Measurements from ENCODE around the gene SLC37A2. TPM values are rescaled to one million over a fixed set of nuclear protein-coding genes. Genes with fewer than 3 reads are reported as not detected.

Gene SLC37A2
- total RNA-seq, 1 donor from 2014 or later, result 0.07 TPM

DNA sequence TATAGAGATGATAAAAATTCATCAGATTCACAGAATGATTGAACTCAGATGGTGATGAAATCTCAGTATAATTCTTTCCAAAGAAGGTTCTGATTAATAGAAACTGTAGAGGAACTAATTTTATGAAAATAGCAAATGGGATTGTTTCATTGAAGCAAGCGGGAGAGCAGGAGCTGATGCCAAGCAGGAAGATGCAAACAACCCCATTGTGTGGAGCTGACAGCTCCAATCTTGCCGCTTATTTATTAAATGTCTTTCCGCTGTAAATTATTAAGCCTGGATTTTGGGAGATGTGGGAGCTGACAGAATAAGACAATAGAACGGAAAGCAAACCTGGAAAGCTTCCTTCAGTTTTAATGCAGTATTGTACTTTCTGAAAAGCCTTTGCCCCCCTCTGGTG lies 54.3 kb downstream of the SLC37A2 start:
- H3K4me1 Mint-ChIP-seq, result no peaks in the 10 kb centered on the region
- H3K27me3 Mint-ChIP-seq, result peaks cover 36% of the 10 kb centered on the region
- no peaks in the 10 kb centered on the region for H3K9me3 Mint-ChIP-seq
- DNase-seq, result no peak
- H3K36me3 Mint-ChIP-seq (ENCODE audit: low read depth), result no peaks in the 10 kb centered on the region
- intact Hi-C loops (cut with micrococcal nuclease), result no loop called here
- H3K4me3 Mint-ChIP-seq, result no peak overlapping the region
- H3K27ac Mint-ChIP-seq, result no peak overlapping the region

DNA sequence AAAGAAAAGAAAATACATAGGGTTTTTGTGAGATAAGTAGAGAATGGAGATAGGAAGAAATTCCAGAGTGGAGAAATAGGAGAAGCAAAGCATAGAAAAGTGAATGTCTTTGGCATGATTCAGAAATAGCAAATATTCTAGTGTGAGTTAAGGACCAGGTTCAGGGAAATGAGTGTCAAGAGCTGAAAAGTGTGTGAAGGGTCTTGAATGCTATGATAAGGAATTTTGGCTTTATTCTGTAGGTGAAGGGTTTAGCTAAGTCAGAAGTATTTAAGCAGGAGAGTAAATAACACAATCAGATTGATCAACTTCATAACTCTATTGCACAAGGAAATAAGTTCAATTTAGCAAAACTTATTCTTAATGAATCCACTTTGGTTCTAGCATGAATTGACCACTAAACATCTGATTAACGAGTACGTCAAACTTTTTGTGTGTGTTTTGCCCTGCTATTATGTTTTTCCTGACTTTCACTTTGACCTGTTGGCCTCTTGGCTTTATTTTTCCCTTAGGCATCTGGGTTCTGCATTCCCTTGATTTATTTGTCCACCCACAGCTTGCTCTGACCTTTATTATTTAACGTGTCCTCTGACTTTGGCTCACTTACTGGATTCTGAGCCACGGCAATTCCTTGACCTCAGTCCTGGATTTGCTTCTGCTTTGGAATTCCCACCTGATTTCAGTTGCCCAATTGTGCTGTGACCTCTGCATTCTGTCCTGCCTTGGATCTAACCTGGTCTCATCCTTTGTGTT lies 60.3 kb downstream of the SLC37A2 start:
- H3K4me1 Mint-ChIP-seq, result peaks cover 2% of the 10 kb centered on the region
- H3K4me3 Mint-ChIP-seq, result no peak overlapping the region
- no peak for DNase-seq
- peaks cover 40% of the 10 kb centered on the region for H3K27me3 Mint-ChIP-seq
- H3K9me3 Mint-ChIP-seq, result no peaks in the 10 kb centered on the region
- H3K36me3 Mint-ChIP-seq (ENCODE audit: low read depth), result no peaks in the 10 kb centered on the region
- intact Hi-C loops (cut with micrococcal nuclease), result no loop called here
- H3K27ac Mint-ChIP-seq, result no peak overlapping the region

DNA sequence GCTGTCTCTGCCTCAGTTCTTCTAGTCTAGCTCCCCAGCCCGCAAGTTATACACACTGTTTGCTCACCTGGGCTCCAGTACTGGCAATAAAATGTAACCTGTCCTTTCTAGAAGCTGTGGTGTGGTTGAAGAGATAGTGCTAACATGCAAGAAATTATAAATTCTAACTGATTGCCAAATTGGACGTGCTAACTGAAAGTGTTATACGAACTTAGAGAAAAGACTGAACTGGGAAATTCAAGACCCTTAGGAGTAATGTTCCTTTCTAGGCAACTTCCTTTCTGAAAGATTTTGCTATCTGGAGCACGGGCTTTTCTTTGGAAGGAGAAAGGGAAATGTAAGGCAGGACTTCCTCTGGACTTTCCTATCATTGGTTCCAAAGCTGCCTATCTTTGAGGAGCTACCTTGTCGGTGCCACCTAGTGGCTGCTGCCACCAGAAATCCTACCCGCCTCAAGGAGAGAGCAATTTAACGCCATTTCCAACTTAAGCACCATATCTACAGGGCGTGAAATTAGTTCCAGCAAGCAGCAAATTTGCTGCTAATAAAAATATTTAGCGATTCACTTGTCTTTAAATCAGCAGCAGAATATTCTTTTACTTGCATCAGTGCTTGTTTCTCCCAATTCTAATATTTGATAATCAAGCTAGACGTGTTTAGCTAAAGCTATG lies 61.0 kb downstream of the SLC37A2 start:
- Mint-ChIP-seq H3K4me1 (peaks cover 2% of the 10 kb centered on the region), H3K9me3 (no peaks in the 10 kb centered on the region), H3K36me3 (ENCODE audit: low read depth) (no peaks in the 10 kb centered on the region), H3K4me3 (no peak overlapping the region), H3K27ac (no peak overlapping the region), H3K27me3 (peaks cover 39% of the 10 kb centered on the region)
- intact Hi-C loops (cut with micrococcal nuclease), result loop anchor here (1.0 kb wide), 1 partner anchor 162 kb away; no protein-coding TSS in a partner anchor
- DNase-seq, result peak; percentile 77

DNA sequence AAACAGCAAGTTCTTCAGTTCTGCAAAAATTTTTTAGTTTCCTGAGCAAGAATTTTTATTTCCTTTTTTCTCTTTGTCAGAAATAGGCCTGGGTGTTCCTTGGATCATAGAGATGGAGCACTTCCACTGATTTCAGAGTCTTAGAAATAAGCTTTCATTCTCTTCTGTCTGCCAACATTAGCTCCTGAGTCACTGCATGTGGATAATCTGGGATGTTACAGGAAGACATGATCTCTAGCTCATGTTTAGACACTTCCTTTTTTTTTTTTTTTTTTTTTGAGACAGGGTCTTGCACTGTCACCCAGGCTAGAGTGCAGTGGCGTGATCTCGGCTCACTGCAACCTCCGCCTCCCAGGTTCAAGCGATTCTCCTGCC lies 61.5 kb downstream of the SLC37A2 start:
- no peak for DNase-seq
- H3K4me3 Mint-ChIP-seq, result no peak overlapping the region
- H3K27me3 Mint-ChIP-seq, result peaks cover 35% of the 10 kb centered on the region
- no peaks in the 10 kb centered on the region for H3K9me3 Mint-ChIP-seq
- intact Hi-C loops (cut with micrococcal nuclease), result loop anchor here (1.0 kb wide), 1 partner anchor 162 kb away; no protein-coding TSS in a partner anchor
- peaks cover 2% of the 10 kb centered on the region for H3K4me1 Mint-ChIP-seq
- no peaks in the 10 kb centered on the region for H3K36me3 Mint-ChIP-seq (ENCODE audit: low read depth)
- H3K27ac Mint-ChIP-seq, result no peak overlapping the region

DNA sequence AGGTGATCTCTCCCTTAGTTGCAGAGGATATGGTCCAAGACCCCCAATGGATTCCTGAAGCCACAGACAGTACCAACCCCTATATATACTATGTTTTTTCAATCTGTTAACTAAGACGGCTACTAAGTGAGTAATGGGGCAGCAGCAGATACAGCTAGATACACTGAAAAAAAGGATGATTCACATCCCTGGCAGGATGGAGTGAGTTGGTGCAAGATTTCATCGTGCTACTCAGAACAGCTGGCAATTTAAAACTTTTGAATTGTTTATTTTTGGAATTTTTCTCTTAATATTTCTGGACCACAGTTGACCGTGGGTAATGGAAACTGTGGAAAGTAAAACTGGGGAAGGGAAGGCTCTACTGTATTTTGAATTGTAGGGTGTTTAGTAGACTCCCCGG lies 65.3 kb downstream of the SLC37A2 start:
- no peak for DNase-seq
- intact Hi-C loops (cut with micrococcal nuclease), result no loop called here

DNA sequence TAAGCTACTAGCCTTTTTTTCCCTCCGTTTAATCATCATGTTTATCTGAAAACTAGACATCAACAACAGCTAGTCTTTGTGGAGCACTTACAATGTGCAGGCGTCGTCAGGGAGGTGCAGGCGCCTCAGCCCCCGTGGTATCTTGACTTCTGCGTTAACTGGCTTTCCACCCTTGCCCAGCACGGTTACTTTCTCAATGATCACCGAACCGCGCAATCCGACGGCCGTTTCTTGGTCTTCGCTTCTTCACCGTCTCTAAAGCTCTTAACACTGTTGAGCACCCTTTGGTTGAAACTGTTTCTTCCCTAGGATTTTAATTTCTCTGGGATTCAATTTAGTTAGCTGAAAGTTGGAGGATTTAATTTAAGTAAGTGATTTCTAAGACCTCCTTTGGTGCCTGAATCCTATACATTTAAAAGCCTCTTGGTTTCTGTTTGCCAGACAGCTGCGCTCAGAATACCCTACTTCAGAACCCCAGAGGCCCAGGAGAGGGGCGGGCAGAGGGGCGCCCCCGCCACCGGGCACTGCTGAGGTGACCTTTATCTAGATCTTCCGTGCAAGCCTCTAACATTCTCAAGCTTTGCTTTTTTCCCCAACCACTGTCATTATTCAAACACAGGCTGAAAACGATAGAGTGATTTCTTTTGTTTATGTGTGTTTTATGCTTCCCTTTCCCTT lies 66.3 kb downstream of the SLC37A2 start:
- H3K27ac Mint-ChIP-seq, result no peak overlapping the region
- no peaks in the 10 kb centered on the region for H3K9me3 Mint-ChIP-seq

More for the DNA sequence above, 65.3 kb downstream of the SLC37A2 start:
- H3K27me3 Mint-ChIP-seq, result peaks cover 31% of the 10 kb centered on the region
- H3K9me3 Mint-ChIP-seq, result no peaks in the 10 kb centered on the region
- H3K27ac Mint-ChIP-seq, result no peak overlapping the region
- no peaks in the 10 kb centered on the region for H3K36me3 Mint-ChIP-seq (ENCODE audit: low read depth)
- H3K4me3 Mint-ChIP-seq, result no peak overlapping the region
- H3K4me1 Mint-ChIP-seq, result peaks cover 2% of the 10 kb centered on the region

DNA sequence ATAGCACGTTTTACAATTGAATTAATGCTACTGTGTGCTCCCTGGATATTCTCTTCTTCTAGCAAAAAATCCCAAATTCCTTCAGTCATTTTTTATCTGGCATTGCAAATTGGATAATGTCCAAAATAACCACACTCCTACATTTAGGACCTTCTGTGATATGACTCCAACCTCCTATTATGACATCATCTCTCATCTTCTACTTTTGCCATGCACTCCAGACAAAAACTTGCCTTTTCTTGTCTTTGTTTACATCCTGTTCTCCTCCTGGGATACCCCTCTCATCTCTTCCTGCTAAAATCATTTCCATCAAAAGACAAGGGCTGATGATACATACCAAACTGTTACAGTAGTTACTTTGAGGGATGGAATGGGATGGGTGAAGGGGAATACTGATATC lies 69.0 kb downstream of the SLC37A2 start:
- Mint-ChIP-seq H3K27ac (no peak overlapping the region), H3K4me3 (no peak overlapping the region), H3K36me3 (ENCODE audit: low read depth) (no peaks in the 10 kb centered on the region), H3K27me3 (peaks cover 44% of the 10 kb centered on the region), H3K9me3 (no peaks in the 10 kb centered on the region), H3K4me1 (no peaks in the 10 kb centered on the region)
- intact Hi-C loops (cut with micrococcal nuclease), result no loop called here
- no peak for DNase-seq

More for the DNA sequence above, 66.3 kb downstream of the SLC37A2 start:
- no peak for DNase-seq
- Mint-ChIP-seq H3K27me3 (peaks cover 35% of the 10 kb centered on the region), H3K4me3 (no peak overlapping the region), H3K36me3 (ENCODE audit: low read depth) (no peaks in the 10 kb centered on the region), H3K4me1 (no peaks in the 10 kb centered on the region)
- intact Hi-C loops (cut with micrococcal nuclease), result no loop called here

DNA sequence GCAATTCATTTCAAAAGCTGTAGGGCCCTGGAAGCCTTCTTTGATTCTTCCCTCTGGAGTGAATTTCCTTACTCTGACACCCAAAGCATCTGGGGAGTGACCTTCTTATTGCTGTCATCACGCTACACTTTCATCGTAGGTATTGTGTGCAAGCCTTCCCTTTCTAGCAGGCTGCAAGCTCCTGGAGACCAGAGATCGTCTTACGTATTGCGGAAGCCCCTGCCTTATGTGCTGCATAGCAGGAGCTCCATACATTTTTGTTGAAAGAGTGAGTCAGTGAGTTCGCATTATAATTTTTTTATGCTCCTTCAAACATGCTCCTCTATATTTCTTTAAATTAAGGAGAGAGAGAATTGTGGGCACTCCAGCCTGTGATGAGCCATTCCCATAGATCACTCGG lies 69.5 kb downstream of the SLC37A2 start:
- intact Hi-C loops (cut with micrococcal nuclease), result no loop called here
- H3K27me3 Mint-ChIP-seq, result peaks cover 43% of the 10 kb centered on the region
- DNase-seq, result no peak
- no peak overlapping the region for H3K4me3 Mint-ChIP-seq
- no peak overlapping the region for H3K27ac Mint-ChIP-seq
- H3K9me3 Mint-ChIP-seq, result no peaks in the 10 kb centered on the region
- no peaks in the 10 kb centered on the region for H3K36me3 Mint-ChIP-seq (ENCODE audit: low read depth)
- no peaks in the 10 kb centered on the region for H3K4me1 Mint-ChIP-seq

DNA sequence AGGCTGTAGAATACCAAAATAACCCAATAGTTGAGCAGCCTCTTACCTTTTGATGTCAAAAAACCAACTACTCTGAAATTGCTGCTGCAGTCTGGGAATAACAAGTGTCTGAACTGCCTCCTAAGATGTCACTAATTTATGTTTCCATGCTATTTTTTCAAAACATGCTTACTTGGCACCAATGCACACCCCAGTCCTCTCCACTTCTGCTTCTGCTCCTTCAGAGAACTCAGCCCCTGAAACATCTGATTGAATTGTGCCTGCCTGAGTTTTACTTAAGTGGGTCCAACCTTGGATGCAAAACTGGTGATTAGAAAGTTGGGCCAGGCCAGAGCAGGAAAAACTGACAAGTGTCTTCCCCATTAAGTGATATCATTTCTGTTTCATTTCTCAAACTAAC lies 72.9 kb downstream of the SLC37A2 start:
- Mint-ChIP-seq H3K4me1 (no peaks in the 10 kb centered on the region), H3K27ac (no peak overlapping the region), H3K36me3 (ENCODE audit: low read depth) (no peaks in the 10 kb centered on the region), H3K27me3 (peaks cover 50% of the 10 kb centered on the region), H3K9me3 (no peaks in the 10 kb centered on the region), H3K4me3 (no peak overlapping the region)
- no peak for DNase-seq
- intact Hi-C loops (cut with micrococcal nuclease), result no loop called here

DNA sequence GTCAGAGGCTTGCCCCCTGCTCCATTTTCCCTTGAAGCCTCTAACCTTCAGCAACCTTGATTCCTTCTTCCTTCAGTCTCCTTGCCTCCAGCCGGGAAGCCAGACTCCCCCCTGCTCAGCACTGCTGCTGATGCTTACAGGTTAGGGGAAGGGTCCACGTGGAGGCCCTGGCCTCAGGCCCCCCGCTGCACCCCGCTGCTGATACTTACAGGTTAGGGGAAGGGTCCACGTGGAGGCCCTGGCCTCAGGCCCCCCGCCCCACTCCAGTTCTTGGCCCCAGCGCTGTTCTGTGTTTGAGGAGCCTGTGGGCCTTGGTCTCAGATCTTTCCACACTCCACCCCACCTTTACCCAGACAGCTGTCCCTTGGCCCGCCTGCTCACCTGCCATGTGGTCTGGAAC lies 75.9 kb downstream of the SLC37A2 start:
- Mint-ChIP-seq H3K27me3 (peaks cover 46% of the 10 kb centered on the region), H3K9me3 (no peaks in the 10 kb centered on the region), H3K36me3 (ENCODE audit: low read depth) (no peaks in the 10 kb centered on the region), H3K4me3 (no peak overlapping the region), H3K4me1 (peaks cover 3% of the 10 kb centered on the region), H3K27ac (no peak overlapping the region)
- intact Hi-C loops (cut with micrococcal nuclease), result no loop called here
- DNase-seq, result no peak

DNA sequence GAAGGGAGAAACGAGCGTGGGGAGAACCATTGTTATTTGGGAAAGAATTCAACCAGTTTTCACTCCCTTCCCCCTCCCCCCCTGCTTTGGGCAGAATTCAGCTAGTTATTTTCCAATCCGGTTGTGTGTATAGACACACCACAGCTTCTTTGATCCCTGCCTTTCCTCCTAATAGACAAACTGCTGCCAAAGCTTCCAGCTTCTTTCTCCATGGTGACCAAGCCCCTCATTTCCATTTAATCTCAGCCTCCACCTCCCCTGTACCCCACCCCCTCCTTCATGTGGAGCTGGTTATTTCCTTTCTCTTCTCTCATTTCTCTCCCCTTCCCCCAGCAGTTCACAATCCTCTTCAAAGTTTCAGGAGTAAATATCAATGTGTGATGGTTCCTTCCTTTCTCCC lies 76.7 kb downstream of the SLC37A2 start:
- no peak overlapping the region for H3K27ac Mint-ChIP-seq
- H3K36me3 Mint-ChIP-seq (ENCODE audit: low read depth), result no peaks in the 10 kb centered on the region
- intact Hi-C loops (cut with micrococcal nuclease), result loop anchor here (5.0 kb wide), 1 partner anchor 47 kb away; no protein-coding TSS in a partner anchor
- H3K4me3 Mint-ChIP-seq, result no peak overlapping the region
- DNase-seq, result no peak
- no peaks in the 10 kb centered on the region for H3K9me3 Mint-ChIP-seq
- peaks cover 3% of the 10 kb centered on the region for H3K4me1 Mint-ChIP-seq
- H3K27me3 Mint-ChIP-seq, result peaks cover 45% of the 10 kb centered on the region

Other genes starting within 250 kb of the SLC37A2 start
- 6.5 and 7.7 TPM in 2 replicates for gene ROBO3, start 197.9 kb upstream of the SLC37A2 start, total RNA-seq
- gene ROBO4, start 165.4 kb upstream of the SLC37A2 start, total RNA-seq, result not detected in 2 replicates
- not detected in 2 replicates for gene HEPN1, start 144.1 kb upstream of the SLC37A2 start, total RNA-seq
- gene HEPACAM, start 127.3 kb upstream of the SLC37A2 start, total RNA-seq, result not detected in 2 replicates
- gene CCDC15, start 109.1 kb upstream of the SLC37A2 start, total RNA-seq, result 4.1 and 4.5 TPM in 2 replicates
- 17.3 and 18.2 TPM in 2 replicates for gene TMEM218, start 48.3 kb downstream of the SLC37A2 start, total RNA-seq
- gene PKNOX2, start 101.4 kb downstream of the SLC37A2 start, total RNA-seq, result not detected in 2 replicates